Stimulated activated effector memory CD8-positive, alpha-beta T cell treated with anti-CD3 and anti-CD28 coated beads, Interleukin-12 subunit alpha, Interleukin-12 subunit beta, amount 100 ng/mL, for 72 hours (primary cell): Measurements from ENCODE around the gene MACROD2.
"Not testable (repeated sequence)": the region's sequence is repeated elsewhere in the genome, so short reads cannot be mapped to it uniquely, and the experiment has no call there.

ENCODE experiments used
- ATAC-seq: fragments of 150-1000 bp; cut with Tn5 transposase; 2 replicates; pipeline ENCODE4 v1.10.0; 2021
- DNase-seq, 2 donors: peaks; one replicate each; pipeline ENCODE4 v3.0.0; 2021 to 2022; ENCODE audit warnings: low spot score in 2 of 2
- H3K27ac Mint-ChIP-seq: one replicate; pipeline ENCODE4 v1.8.0; 2022; ENCODE audit warnings: mild to moderate bottlenecking, mixed read lengths
- H3K36me3 Mint-ChIP-seq: one replicate; pipeline ENCODE4 v1.8.0; 2022; ENCODE audit warnings: mild to moderate bottlenecking, mixed read lengths
- H3K4me1 Mint-ChIP-seq: one replicate; pipeline ENCODE4 v1.8.0; 2022; ENCODE audit warnings: mixed read lengths
- H3K4me3 Mint-ChIP-seq: one replicate; pipeline ENCODE4 v1.8.0; 2022; ENCODE audit warnings: mild to moderate bottlenecking, mixed read lengths
- H3K9me3 Mint-ChIP-seq: one replicate; pipeline ENCODE4 v1.8.0; 2022; ENCODE audit warnings: mixed read lengths

The MACROD2 gene

GRCh38 chr20:14446446-14446845, 451.1 kb downstream of the MACROD2 start:
- H3K36me3 Mint-ChIP-seq, result no peaks in the 10 kb centered on the region
- H3K4me1 Mint-ChIP-seq, result no peaks in the 10 kb centered on the region
- H3K27ac Mint-ChIP-seq, result no peak overlapping the region
- no peak for ATAC-seq
- DNase-seq, result no peak
- H3K9me3 Mint-ChIP-seq, result peaks cover 25% of the 10 kb centered on the region
- no peak overlapping the region for H3K4me3 Mint-ChIP-seq

- Mint-ChIP-seq H3K36me3 (no peaks in the 10 kb centered on the region), H3K4me3 (no peak overlapping the region), H3K27ac (no peak overlapping the region), H3K4me1 (no peaks in the 10 kb centered on the region), H3K9me3 (peaks cover 24% of the 10 kb centered on the region)
- DNase-seq (no peak), ATAC-seq (no peak)
Measured at GRCh38 chr20:14449323-14449722, 454.0 kb downstream of the MACROD2 start.

GRCh38 chr20:14450256-14450655, 454.9 kb downstream of the MACROD2 start:
- Mint-ChIP-seq H3K9me3 (peaks cover 18% of the 10 kb centered on the region), H3K36me3 (no peaks in the 10 kb centered on the region), H3K4me1 (no peaks in the 10 kb centered on the region), H3K4me3 (no peak overlapping the region), H3K27ac (no peak overlapping the region)
- DNase-seq (no peak), ATAC-seq (no peak)

GRCh38 chr20:14451458-14451857, 456.1 kb downstream of the MACROD2 start:
- Mint-ChIP-seq H3K27ac (no peak overlapping the region), H3K36me3 (no peaks in the 10 kb centered on the region)

GRCh38 chr20:14453259-14453658, 457.9 kb downstream of the MACROD2 start:
- H3K27ac Mint-ChIP-seq, result no peak overlapping the region
- DNase-seq (no peak), ATAC-seq (no peak)
- H3K4me1 Mint-ChIP-seq, result no peaks in the 10 kb centered on the region
- H3K4me3 Mint-ChIP-seq, result no peak overlapping the region
- peaks cover 16% of the 10 kb centered on the region for H3K9me3 Mint-ChIP-seq
- H3K36me3 Mint-ChIP-seq, result no peaks in the 10 kb centered on the region

More at GRCh38 chr20:14451458-14451857, 456.1 kb downstream of the MACROD2 start:
- H3K9me3 Mint-ChIP-seq, result peaks cover 16% of the 10 kb centered on the region
- H3K4me3 Mint-ChIP-seq, result no peak overlapping the region
- DNase-seq, result no peak
- ATAC-seq, result no peak
- H3K4me1 Mint-ChIP-seq, result no peaks in the 10 kb centered on the region

GRCh38 chr20:14454296-14454695, 459.0 kb downstream of the MACROD2 start:
- Mint-ChIP-seq H3K27ac (no peak overlapping the region), H3K9me3 (peaks cover 16% of the 10 kb centered on the region), H3K4me3 (no peak overlapping the region), H3K36me3 (no peaks in the 10 kb centered on the region), H3K4me1 (no peaks in the 10 kb centered on the region)
- no peak for DNase-seq
- ATAC-seq, result no peak

- H3K4me3 Mint-ChIP-seq, H3K36me3 Mint-ChIP-seq, ATAC-seq, H3K4me1 Mint-ChIP-seq, H3K27ac Mint-ChIP-seq, DNase-seq: not testable (repeated sequence)
- H3K9me3 Mint-ChIP-seq, result peaks cover 24% of the 10 kb centered on the region
Measured at GRCh38 chr20:14467104-14467827, 471.9 kb downstream of the MACROD2 start.

GRCh38 chr20:14470231-14470899, 475.0 kb downstream of the MACROD2 start:
- ATAC-seq (no peak), DNase-seq (no peak)
- Mint-ChIP-seq H3K4me3 (no peak overlapping the region), H3K27ac (no peak overlapping the region), H3K9me3 (peaks cover 33% of the 10 kb centered on the region), H3K36me3 (no peaks in the 10 kb centered on the region), H3K4me1 (no peaks in the 10 kb centered on the region)

GRCh38 chr20:14470977-14471661, 475.8 kb downstream of the MACROD2 start:
- Mint-ChIP-seq H3K9me3 (peaks cover 30% of the 10 kb centered on the region), H3K4me3 (no peak overlapping the region), H3K27ac (no peak overlapping the region), H3K36me3 (no peaks in the 10 kb centered on the region), H3K4me1 (no peaks in the 10 kb centered on the region)
- ATAC-seq, result no peak
- no peak for DNase-seq

- Mint-ChIP-seq H3K27ac (no peak overlapping the region), H3K36me3 (no peaks in the 10 kb centered on the region), H3K9me3 (peaks cover 15% of the 10 kb centered on the region), H3K4me3 (no peak overlapping the region), H3K4me1 (no peaks in the 10 kb centered on the region)
- ATAC-seq (no peak), DNase-seq (no peak)
Measured at GRCh38 chr20:14477125-14477524, 481.8 kb downstream of the MACROD2 start.

GRCh38 chr20:14478126-14478525, 482.8 kb downstream of the MACROD2 start:
- DNase-seq (no peak), ATAC-seq (no peak)
- Mint-ChIP-seq H3K36me3 (no peaks in the 10 kb centered on the region), H3K4me3 (no peak overlapping the region), H3K4me1 (no peaks in the 10 kb centered on the region), H3K9me3 (peaks cover 14% of the 10 kb centered on the region), H3K27ac (no peak overlapping the region)

- H3K36me3 Mint-ChIP-seq, result no peaks in the 10 kb centered on the region
- peaks cover 13% of the 10 kb centered on the region for H3K9me3 Mint-ChIP-seq
- no peak overlapping the region for H3K4me3 Mint-ChIP-seq
- ATAC-seq (no peak), DNase-seq (no peak)
- no peaks in the 10 kb centered on the region for H3K4me1 Mint-ChIP-seq
- no peak overlapping the region for H3K27ac Mint-ChIP-seq
Measured at GRCh38 chr20:14481863-14482262, 486.5 kb downstream of the MACROD2 start.

GRCh38 chr20:14488212-14488611, 492.9 kb downstream of the MACROD2 start:
- ATAC-seq, result no peak
- peaks cover 10% of the 10 kb centered on the region for H3K9me3 Mint-ChIP-seq
- H3K4me1 Mint-ChIP-seq, result no peaks in the 10 kb centered on the region
- H3K4me3 Mint-ChIP-seq, result no peak overlapping the region
- no peaks in the 10 kb centered on the region for H3K36me3 Mint-ChIP-seq
- H3K27ac Mint-ChIP-seq, result no peak overlapping the region
- no peak for DNase-seq

- Mint-ChIP-seq H3K27ac (no peak overlapping the region), H3K4me1 (no peaks in the 10 kb centered on the region)
Measured at GRCh38 chr20:14488756-14489479, 493.6 kb downstream of the MACROD2 start.

GRCh38 chr20:14489544-14489943, 494.2 kb downstream of the MACROD2 start:
- ATAC-seq, result no peak

More at GRCh38 chr20:14488756-14489479, 493.6 kb downstream of the MACROD2 start:
- Mint-ChIP-seq H3K9me3 (peaks cover 10% of the 10 kb centered on the region), H3K36me3 (no peaks in the 10 kb centered on the region), H3K4me3 (no peak overlapping the region)
- DNase-seq (no peak), ATAC-seq (no peak)

More at GRCh38 chr20:14489544-14489943, 494.2 kb downstream of the MACROD2 start:
- DNase-seq, result no peak
- H3K9me3 Mint-ChIP-seq, result peaks cover 12% of the 10 kb centered on the region
- H3K4me3 Mint-ChIP-seq, result no peak overlapping the region
- H3K36me3 Mint-ChIP-seq, result no peaks in the 10 kb centered on the region
- no peak overlapping the region for H3K27ac Mint-ChIP-seq
- no peaks in the 10 kb centered on the region for H3K4me1 Mint-ChIP-seq
